NB4 (cell line): ENCODE results near the gene FIP1L1.
A peak's percentile ranks its signal among the peaks of the same experiment; 100 is the strongest.

Experiments used
- DNase-seq: peaks from one replicate; pipeline ENCODE4 v3.0.0; 2010; ENCODE audit warnings: low read depth
- H3K4me3 ChIP-seq: one replicate; pipeline ENCODE4 v1.5.1; 2011; ENCODE audit warnings: mild to moderate bottlenecking, low read depth, low read length, moderate library complexity
- CTCF ChIP-seq: IDR thresholded peaks from one replicate; pipeline ENCODE4 v1.5.1; 2012; ENCODE audit warnings: low read depth, low read length
- MAX ChIP-seq: IDR thresholded peaks from 2 replicates; pipeline ENCODE4 v1.6.1; 2011; ENCODE audit warnings: low read depth, low read length
- MYC ChIP-seq: IDR thresholded peaks from 2 replicates; pipeline ENCODE4 v1.6.1; 2011; ENCODE audit warnings: low read depth, low read length
- POLR2A ChIP-seq: IDR thresholded peaks from 2 replicates; pipeline ENCODE4 v1.6.1; 2011; ENCODE audit warnings: mild to moderate bottlenecking; ENCODE audit not compliant: insufficient read length; ENCODE audit errors: extremely low read depth

FIP1L1 gene

GRCh38 chr4:53490965-53491622 is 113.7 kb downstream of the FIP1L1 start:
- DNase-seq = peak; percentile 68
- H3K4me3 ChIP-seq = no peak overlapping the region
- TF ChIP-seq MYC (no peak), CTCF (peak; percentile 77)

GRCh38 chr4:53494851-53495250 is 117.4 kb downstream of the FIP1L1 start:
- DNase-seq = peak; percentile 22
- no peak for TF ChIP-seq MAX
- TF ChIP-seq MYC = no peak
- no peak for TF ChIP-seq POLR2A
- TF ChIP-seq CTCF = no peak
- no peak overlapping the region for H3K4me3 ChIP-seq

GRCh38 chr4:53497487-53498244 is 120.2 kb downstream of the FIP1L1 start:
- TF ChIP-seq CTCF (no peak), POLR2A (no peak), MAX (no peak), MYC (no peak)
- H3K4me3 ChIP-seq = no peak overlapping the region
- DNase-seq = peak; percentile 7

- TF ChIP-seq POLR2A (no peak), MYC (no peak), CTCF (no peak), MAX (no peak)
- DNase-seq = no peak
- no peak overlapping the region for H3K4me3 ChIP-seq
These were observed 121.3 kb downstream of the FIP1L1 start for GRCh38 chr4:53498706-53499105.

GRCh38 chr4:53499791-53500190 is 122.3 kb downstream of the FIP1L1 start:
- H3K4me3 ChIP-seq = no peak overlapping the region
- no peak for TF ChIP-seq MAX
- TF ChIP-seq CTCF = no peak
- no peak for TF ChIP-seq MYC
- TF ChIP-seq POLR2A = no peak
- no peak for DNase-seq
